HPDE6-E6E7 (cell line): ENCODE results near the gene LGALS9.
A peak's percentile ranks its signal among the peaks of the same experiment; 100 is the strongest.

ENCODE experiments used
- DNase-seq: peaks from one replicate; pipeline ENCODE4 v3.0.0; 2011; ENCODE audit warnings: missing footprints; ENCODE audit errors: extremely low spot score

Gene LGALS9

DNA sequence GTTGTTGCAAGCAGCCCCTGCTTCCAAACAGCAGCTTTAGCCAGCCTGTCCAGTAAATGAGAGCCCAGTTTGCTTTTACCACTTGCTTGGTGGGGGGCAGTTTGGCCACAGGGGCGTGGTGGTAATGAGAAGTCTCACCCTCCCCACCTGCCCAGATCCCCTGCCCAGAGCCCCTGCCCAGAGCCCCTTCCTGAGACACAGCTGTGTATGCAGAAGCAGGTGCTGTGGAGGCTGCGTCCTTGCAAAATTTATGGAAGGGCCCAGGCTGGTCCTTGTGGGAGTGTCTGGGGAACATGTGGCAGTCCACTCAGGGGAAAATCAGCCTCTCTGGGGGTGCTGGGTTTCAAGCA is 27.6 kb upstream of the LGALS9 start:
- DNase-seq = no peak

DNA sequence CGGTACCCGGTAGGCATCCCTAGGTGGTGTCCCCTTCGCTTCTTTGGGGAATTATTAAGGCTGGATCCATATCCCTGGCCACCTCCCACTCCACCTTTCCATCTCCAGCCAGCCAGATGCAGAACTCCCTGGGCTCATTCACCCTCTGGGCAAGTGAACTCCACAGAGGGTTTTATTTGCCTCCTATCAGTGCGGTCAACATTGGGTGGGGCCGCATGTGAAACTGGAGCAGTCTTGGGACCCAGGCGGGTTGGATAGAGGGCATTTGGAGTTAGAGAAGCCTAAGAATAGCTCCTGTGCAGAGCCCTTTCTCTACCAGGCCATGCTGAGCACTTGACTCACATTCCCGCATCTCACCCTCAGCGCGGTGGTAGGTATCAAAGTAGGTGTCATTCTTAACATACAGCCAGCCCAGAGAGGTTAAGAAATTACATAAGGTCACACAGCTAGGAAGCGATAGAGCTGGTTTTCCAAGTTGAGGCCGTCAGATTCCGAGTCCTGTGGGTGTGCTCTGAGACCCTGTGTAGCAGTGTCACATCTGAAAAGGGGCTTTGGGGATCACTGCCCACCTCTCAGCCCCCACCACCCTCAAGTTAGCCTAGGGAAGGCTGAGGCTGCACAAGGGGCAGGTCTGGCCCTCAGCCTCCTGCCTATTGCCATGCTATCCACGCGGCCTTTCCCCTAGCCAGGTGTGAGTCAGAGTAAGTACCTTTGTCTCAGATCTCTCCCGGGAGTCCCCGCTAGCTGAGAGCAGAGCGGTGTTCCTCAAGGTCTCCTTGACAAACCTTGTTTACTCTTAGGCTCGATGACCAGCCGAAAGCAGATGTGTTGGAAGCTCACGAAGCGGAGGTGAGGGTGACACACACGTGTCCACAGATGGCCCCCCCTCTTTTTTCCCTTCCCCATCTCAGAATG is 26.9 kb upstream of the LGALS9 start:
- no peak for DNase-seq

DNA sequence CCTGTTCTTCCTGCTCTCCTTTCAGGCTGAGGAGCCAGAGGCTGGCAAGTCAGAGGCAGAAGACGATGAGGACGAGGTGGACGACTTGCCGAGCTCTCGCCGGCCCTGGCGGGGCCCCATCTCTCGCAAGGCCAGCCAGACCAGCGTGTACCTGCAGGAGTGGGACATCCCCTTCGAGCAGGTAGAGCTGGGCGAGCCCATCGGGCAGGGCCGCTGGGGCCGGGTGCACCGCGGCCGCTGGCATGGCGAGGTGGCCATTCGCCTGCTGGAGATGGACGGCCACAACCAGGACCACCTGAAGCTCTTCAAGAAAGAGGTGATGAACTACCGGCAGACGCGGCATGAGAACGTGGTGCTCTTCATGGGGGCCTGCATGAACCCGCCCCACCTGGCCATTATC is 25.6 kb upstream of the LGALS9 start:
- no peak for DNase-seq

DNA sequence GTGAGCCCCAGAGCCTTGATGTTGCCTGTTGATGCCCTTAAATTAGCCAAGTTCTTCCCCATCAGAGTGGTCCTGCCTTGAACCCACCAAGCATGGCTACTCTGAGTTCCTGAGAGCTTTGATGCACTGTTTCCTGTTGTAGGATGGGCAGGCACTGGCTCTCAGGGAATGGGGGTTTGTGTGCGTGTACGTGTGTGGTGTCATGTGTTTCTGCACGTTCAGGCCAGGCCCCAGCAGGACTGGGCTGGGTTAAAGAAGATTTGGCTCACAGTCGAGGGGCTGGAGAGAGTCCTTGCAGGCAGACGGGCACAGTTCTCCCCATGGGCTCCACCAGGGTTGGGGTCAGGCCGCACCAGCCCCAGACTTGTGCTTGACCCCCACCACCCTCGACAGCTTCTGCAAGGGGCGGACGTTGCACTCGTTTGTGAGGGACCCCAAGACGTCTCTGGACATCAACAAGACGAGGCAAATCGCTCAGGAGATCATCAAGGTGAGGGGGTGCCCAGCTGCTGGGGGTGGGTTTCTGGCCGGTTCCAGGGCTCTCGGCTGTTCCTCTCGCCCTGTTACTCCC is 23.4 kb upstream of the LGALS9 start:
- DNase-seq = no peak

DNA sequence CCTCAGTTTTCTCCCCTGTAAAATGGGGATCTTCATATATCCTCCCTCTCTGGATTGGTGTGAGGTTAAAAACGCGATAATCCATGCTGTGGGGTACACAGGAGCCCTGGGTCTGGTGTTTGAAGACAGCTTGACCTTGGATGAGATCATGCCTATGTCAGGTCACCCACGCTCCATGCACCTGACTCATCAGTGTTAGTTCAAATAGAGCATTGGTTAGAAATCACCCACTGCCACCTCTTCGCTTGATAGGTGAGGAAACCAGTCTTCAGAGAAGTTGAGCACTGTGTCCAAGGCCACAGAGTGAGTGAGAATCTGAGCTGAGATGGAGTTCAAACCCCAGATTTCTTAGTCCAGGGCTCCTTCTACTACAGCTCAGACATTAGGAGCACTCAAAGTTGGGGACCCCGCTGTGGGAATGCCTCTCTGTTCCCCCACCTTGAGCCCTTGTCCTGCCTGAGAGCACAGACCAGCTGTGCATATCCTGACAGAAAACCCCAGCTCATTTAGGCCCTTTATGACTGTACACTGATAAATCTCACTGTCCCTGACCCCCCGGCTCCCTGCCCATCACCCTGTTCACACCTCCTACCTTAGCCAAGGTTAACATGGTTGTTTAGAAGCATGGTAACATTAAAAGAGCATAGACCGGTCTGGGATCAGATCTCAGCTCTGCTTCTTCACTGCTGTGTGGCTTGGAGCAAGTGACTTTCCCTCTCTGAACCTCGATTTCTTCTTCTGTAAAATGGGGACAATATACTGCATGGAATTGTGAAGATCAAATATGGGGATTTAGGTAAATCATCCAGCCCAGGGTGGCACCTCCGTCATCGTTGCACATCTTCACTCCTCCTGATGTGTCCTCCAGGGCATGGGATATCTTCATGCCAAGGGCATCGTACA is 22.4 kb upstream of the LGALS9 start:
- no peak for DNase-seq

DNA sequence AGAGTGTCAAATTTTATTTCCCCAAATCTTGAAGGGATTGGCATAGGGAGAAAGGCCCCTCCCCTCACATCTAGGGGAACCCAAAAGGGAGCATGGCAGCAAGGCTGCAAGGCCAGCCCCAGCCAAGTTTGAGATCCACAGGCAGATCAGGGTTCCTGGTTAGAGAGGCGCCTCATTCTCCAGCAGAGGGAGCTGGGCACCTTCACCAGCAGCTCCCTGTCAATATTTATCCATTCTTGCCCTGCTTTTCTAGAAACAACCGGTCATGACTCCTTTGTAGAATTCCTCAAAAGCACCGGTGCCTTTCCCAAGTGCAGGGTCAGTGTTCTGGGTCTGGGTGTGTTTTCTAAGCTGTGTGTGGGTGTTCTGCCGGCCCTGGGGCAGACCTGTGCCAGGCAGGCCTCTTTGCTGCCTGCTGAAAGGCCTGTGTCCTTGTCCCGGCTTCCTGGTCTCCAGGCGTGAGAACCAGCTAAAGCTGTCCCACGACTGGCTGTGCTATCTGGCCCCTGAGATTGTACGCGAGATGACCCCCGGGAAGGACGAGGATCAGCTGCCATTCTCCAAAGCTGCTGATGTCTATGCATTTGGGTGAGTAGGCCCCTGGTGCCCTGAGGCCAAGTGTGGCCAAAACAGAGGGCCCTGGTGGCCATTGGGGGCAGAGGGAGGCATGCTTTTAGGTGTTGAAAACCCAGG is 21.2 kb upstream of the LGALS9 start:
- peak; percentile 41 for DNase-seq

DNA sequence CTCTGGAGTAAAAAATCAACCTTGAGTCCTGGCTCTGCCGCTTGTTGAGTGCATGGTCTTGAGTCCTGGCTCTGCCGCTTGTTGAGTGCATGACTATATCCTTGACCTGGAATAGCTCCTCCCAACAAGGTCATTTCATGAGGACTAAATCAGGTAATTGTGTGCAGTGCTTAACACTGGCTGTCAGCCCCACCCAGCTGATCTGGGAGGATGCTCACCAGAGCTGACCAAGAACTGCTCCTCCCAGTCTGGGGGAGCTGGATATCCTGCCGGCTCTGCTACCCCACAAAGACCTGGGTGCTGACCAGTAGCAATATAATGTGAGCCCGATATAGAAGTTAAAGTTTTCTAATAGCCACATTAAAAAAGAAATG is 20.7 kb upstream of the LGALS9 start:
- DNase-seq = no peak

DNA sequence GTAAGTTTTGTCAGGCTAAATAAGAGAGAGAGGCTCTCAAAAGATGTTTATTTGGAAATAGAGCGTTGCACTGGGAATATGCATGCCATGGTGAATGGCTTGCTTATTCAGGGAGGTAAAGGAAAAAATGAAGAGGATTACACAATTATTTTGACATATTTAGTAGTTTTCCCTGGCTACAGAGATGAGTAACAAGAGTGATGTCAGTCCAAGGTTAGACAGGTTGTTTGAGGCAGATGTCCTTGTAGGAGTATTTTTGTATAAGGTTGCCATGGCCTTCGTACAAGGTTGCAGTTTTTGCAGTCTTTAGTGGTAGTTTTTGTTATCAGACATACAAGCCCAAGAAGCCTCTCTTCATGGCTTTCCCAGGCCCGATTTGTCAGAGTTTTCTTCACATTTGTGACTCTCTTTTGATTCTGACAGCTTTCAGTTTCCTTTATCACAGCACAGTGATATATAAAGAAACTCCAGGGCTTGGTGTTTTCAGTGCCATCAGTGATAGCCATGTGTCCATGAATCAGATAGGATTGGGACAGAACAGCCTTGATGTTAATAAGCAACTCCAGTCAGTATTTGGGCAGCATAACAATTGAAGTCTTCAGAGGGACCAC is 18.7 kb upstream of the LGALS9 start:
- no peak for DNase-seq

DNA sequence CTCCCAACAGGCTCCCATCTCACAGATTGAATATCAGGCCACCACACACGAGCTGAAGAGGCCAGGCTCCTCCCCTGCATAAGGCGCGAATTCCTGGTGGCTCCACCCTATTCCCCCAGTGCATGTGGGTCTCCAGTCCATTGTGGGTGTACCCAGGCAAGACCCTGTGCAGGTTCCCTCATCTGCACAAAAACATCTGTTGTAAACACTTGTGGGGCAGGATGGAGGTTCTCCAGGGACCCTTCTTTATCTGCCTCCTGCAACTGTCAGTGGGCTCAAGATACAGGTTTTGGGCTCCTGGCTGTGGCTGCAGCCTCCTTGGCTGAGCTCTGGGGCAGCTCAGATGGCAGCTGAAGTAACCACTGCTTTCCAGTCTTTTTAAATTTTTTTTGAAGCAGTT is 17.6 kb upstream of the LGALS9 start:
- DNase-seq = no peak

DNA sequence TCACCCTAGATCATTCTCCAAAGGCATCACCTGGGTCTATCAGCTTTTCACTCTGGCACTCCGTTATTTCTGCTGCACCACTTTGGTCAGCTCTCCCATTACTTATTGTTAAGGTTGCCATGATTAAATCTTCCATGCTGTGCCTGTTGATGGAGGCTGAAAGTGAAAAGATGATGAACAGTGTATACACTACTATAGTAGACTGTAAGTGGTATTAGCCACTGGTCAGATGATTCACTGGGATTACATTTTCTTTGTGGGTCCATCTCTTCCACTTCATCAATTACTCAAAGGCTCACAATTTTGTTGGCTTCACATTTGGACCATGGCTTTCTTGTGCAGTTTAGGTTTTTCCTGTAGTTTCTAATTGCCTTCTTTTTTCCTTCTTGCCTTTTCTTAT is 15.9 kb upstream of the LGALS9 start:
- DNase-seq = no peak

DNA sequence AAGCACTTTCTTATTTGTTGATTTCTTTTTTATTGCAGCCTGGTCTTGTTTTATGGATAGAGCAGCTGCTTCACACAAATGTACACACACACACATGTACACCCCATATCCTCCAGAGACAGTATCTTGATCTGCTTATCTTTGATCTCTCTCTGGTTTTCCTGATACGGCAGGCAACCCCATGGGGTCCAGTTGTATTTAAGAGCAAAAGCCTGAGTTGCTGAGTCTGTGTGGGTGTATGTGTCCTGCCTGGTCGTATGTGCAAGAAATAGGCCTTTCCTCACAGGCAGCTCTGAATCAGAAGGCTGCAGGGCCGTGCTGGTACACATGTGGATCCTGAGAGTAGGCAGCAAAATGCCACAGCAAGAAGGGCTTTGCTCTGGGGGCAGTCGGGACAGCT is 14.6 kb upstream of the LGALS9 start:
- DNase-seq = no peak

DNA sequence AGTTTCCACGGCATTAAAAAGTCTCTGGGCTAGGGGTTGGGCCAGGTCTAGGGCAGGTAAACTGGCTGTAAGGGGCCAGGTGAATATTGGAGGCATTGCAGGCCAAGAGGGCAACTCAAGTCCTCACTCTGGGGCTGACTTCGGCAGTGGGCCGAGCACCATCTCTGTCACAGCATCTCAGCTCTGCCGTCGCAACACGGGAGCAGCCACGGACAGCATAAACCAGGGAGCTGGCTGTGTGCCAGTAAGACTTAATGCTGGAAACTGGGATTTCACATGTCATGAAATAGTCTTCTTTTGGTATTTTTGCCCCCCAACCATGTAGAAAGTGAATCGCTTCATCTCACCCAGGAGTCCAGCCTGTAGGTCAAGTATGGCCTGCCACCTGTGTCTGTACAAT is 12.6 kb upstream of the LGALS9 start:
- DNase-seq = no peak

DNA sequence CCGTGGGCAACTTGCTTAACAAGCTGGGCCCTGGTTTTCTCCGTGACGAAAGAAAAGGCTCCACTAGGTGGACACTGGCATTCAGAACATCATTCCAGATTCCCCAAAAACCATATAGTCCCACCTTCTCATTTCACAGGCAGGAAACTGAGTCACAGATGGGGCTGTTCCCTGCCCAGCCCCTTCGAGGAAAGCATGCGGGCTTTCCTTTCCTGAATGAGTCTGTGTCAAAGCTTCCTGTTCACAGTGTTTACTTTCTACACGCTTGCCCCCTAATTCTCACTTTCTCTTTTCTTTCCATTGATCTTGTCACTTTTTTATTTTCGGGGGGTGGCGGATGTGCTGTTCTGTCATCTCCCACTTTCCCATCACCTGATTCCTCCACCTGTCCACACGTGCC is 10.3 kb upstream of the LGALS9 start:
- DNase-seq = no peak

DNA sequence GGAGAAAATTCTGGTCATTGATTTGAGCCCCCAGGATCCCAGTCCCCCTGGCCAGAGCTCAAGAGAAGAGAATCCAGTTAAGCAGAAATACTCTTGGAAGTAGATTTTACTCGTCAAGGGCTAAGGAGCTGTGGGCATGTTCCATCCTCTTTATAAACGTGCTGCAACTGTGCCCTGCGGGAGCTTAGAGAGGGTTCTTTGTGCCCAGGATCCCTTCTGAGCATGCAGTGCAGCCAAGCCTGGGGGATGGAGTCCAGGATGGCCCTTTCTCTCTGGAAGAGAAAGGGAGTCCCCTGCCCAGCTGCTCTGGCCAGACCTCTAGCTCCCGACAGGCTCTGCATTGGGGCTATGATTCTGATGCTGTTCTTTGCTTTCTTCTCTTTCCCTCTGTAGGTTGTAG is 9.5 kb upstream of the LGALS9 start:
- DNase-seq = no peak

DNA sequence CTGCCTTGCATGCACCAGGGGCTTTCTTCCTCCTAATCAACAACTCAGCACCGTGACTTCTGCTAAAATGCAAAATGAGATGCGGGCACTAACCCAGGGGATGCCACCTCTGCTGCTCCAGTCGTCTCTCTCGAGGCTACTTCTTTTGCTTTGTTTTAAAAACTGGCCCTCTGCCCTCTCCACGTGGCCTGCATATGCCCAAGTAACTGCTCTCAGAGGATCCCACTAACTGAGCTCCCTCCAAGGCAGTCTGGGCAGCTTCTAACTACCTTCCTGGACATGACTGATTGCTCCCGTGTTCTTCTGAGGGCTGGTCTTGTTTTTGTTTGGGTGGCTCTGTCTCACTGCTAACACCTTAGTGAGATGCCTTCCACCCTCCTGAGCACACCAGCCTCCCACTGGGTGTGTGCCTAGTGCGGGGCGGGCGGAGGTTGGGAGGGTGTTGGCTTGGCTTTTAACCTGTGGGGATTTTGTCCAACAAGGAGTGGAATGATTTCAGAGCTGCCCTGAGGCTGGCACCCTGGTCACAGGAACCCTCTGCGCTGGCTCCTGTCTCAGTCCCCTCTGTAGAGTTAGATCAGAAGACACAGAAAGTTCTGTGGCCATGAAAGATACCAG is 8.9 kb upstream of the LGALS9 start:
- DNase-seq = no peak

DNA sequence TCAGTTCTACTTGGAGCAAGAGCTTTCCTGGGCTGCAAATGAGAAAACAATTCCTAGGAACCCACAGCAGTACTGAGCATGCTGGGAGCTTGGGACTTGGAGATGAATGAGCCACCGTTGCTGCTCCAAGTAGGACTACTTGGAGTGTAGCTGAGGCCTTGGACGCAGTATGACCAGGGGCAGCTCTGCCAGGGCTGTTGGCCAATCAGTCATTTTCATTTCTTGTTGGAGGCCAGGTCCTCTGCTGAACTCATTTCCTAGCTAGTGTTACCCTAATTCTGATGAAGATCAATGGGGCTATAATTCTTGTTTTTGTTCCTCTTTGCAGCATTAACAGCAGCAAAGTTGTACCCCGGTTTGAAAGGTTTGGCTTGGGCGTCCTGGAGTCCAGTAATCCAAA is 8.0 kb upstream of the LGALS9 start:
- DNase-seq = no peak

DNA sequence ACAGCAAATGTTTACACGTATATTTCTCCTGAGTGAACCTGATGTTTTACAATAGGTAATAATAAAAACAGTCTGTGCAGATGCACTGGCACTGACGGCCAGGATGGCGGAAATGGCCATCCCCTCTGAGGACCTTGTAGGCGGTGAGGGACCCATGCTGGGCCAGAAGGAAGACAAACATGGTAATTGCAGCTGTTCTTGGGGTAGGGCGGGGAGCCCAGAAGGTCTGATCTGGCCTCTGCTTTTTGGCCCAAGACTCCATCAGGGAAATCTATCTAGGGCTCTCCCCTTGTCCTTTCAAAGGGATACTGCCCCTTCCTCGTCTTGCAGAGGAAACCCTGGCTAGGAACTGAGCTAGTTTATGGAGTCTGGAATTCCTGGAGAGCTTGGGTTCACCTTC is 7.4 kb upstream of the LGALS9 start:
- no peak for DNase-seq

DNA sequence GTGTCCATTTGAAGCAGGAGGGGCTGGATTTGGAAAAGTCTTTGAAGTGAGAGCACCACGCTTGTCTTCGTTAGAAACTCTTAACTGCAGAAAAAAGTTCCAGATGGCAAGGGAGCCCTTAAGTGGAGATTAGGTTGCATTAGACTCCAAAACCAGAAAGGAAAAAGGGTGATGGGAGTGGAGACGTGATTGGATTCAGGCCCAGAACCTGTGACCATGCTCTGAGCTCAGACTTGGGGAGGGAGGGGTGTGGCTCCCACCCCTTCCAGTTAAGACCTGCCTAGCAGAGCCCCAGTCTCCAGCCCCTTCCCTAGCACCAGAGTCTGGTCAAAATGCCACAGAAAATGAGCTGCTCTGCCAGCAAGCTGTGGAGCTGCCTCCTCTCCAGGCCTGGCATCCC is 6.4 kb upstream of the LGALS9 start:
- DNase-seq = no peak

DNA sequence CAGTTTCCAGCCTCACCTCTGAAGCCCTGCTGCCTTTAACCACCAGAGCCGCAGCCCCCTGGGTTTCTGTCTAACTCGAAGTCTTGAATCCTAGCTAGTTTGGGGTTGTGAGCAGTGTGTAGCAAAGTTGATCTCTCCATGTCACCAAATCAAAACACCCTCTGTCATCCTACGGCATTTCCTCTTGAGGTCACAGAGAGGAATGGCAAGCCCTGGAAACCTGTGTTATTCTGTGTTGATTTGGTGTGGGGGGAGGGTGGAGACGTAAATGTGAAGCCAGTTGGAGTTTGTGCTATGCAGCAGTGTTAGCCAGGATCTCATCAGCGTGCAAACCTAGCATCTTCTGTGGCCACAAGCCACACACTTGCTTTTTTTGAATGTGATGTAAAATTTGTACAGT is 5.1 kb upstream of the LGALS9 start:
- DNase-seq = no peak

DNA sequence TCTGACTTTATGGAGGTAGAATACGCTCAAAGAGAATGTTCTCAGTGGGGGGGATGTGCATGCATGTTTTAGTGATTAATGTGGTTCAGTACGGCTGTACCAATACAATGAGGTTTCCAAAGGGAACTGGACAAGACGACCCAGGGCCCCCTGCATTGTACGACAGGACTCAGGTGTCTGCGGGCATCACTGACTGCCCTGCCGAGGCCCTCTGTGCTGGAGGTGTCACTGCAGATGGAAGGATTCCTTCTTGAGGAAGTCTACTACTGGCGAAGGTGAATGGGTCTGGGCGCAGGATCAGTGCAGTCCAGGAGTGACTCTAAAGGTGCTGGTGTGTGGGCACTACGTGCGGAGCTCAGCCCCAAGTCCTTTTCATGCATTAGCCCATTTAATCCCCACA is 3.5 kb upstream of the LGALS9 start:
- no peak for DNase-seq

DNA sequence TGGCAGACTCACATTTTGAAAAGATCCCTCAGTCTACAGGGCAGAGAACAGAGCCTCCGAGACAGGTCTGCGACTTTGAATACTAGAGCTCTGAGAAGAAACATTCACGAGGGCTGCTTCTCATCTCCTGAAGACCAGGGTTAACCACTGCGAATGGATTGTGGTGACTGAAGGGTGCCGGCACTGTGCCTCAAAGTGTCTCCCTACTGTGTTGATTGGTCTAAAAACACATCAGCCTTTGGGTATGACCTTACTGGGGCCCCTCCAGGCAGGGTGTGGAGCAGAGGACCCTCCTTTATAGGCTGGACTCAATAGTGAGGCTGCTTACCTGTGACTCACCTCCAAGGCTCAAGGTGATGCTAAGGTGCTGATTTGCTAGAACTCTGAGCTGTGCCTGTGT is 2.6 kb upstream of the LGALS9 start:
- DNase-seq = no peak
